Dermis microvascular lymphatic vessel endothelial cell (primary cell): ENCODE data around the gene LHX3. TPM values are rescaled to one million over a fixed set of nuclear protein-coding genes. Genes with fewer than 3 reads are reported as not detected.

Experiments
- DNase-seq, 2 donors: peaks; one replicate each; pipeline versions ENCODE4 v3.0.0 to v3.0.0-alpha.2; 2010; ENCODE audit warnings: low read depth in 2 of 2
- total RNA-seq: library from RNA; depleted of rRNA; stranded (reverse); fragments of >200 nt; gene quantifications from 2 replicates; pipeline ENCODE4 v1.2.1, GENCODE V29; 2014

The LHX3 gene
- total RNA-seq, 1 donor from 2014 or later = not detected

DNA sequence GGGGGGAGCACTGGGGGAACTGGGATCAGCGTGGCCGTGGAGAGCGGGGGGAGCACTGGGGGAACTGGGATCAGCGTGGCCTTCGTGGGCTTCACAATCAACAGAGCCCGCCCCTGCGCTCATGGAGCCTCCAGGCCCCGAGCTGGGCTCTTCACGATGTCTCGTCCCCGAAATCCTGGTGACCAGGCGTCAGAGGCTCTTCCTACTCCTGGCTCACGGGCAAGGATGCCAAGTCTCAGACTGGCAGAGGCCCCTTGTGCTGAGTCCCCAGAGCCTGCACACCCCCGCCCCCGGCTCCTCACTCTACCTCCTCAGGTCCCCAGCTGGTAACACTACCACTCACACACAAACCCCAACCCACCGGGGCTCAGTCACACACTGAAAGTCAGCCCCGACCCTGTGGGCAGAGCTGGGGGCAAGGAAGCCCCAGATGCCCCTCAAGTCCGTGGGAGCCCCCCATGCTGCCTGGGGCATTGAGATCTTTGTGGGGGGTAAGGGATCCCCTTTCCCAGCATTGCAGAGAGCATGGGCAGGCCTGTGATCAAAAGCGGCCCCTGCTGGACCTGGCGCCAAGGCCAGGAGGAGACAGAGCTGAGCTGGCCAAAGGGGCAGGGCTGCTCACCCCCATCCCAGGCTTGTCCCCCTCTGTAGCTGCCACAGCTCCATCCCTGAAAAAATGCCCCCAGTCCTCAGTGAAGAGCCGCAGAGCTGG lies 26.7 kb downstream of the LHX3 start:
- DNase-seq = no peak

GRCh38 chr9:136177224-136177623 lies 27.7 kb downstream of the LHX3 start:
- no peak for DNase-seq

DNA sequence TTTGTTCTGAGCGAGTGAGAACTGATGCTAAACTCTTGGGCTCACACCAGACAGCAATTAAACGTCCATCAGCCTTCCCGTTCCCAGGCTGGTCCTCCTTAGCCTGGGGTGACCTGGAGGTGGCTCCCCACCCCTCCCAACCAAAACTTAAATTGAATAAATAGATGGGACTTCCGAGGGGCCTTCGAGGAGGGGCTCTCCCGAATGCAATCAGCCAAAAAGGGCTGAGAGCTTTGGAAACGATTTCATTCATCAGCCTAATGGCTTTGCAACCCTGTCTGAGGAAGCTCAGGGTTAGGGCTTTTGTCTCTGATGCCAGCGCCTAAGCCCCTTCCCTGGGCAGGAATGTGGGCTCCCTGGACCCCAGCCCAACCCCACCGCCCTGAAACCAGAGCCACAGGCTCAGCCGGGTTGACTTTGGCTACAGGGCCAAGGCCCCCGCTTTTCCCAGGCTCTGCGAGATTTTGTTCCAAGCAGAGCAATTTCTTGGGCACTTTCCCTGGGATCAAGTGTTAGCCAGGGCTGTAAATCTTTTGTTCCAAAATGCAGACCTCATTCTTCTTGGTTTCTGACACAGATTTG lies 29.2 kb downstream of the LHX3 start:
- no peak for DNase-seq

GRCh38 chr9:136174779-136175615 lies 29.9 kb downstream of the LHX3 start:
- DNase-seq = no peak

- DNase-seq = no peak
Measured at GRCh38 chr9:136173648-136174290, 31.2 kb downstream of the LHX3 start.

DNA sequence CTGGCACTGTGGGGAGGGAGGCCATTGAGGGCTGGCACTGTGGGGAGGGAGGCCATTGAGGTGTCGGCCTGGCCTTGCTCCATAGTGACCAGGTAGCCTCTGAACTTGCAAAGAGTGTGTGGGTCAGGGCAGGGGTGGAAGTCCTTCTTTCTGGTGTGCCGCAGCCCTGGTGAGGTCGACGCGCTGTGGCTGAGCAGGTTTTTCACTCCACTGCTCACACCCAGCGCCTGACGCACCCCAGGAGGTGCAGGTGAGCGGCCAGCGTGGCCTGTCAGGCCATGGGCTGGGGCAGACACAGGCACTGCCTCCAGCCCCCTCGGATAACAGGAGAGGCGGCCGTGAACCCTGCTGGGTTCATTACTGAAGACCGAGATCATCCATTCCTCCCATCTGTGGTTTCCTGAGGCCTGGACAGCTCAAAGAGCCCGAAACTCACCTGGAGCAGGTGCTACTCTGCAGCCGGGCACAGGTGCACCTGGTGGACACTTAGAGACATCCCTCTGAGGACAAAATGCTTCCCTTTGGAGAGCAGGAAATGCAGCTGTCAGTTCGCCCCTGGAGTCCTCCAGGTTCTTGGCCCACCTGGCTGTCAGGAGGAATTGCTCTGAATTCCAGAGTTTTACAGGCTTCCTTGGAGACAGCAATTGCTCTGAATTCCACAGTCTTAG lies 32.4 kb downstream of the LHX3 start:
- DNase-seq = no peak

- no peak for DNase-seq
Measured at GRCh38 chr9:136171801-136172411, 33.0 kb downstream of the LHX3 start.

GRCh38 chr9:136171009-136171800 lies 33.7 kb downstream of the LHX3 start:
- DNase-seq = no peak

- DNase-seq = peak in 1 of 2 donors; percentile 14
Measured at GRCh38 chr9:136170006-136170901, 34.7 kb downstream of the LHX3 start.

GRCh38 chr9:136169495-136169894 lies 35.4 kb downstream of the LHX3 start:
- no peak for DNase-seq

DNA sequence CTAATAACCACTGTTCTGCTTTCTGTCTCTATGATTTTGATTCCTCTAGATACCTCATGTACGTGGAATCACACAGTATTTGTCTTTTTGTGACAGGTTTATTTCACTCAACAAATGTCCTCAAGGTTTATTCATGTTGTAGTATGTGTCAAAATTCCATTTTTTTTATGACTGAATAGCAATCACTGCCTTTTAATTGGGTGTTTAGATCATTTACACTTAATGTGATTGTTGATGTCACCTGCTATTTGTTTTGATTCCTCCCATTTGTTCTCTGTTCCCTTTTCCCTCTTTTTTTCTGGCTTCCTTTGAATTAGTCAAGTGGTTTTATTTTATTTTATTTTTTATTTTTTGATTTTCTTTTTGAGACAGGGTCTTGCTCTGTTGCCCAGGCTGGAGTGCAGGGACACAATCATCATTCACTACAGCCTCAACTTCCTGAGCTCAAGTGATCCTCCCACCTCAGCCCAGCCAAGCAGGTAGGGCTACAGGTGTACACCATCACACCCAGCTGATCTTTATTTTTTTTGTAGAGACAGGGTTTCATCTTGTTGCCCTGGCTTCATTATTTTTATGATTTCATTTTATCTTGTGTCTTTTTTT lies 41.6 kb downstream of the LHX3 start:
- no peak for DNase-seq

DNA sequence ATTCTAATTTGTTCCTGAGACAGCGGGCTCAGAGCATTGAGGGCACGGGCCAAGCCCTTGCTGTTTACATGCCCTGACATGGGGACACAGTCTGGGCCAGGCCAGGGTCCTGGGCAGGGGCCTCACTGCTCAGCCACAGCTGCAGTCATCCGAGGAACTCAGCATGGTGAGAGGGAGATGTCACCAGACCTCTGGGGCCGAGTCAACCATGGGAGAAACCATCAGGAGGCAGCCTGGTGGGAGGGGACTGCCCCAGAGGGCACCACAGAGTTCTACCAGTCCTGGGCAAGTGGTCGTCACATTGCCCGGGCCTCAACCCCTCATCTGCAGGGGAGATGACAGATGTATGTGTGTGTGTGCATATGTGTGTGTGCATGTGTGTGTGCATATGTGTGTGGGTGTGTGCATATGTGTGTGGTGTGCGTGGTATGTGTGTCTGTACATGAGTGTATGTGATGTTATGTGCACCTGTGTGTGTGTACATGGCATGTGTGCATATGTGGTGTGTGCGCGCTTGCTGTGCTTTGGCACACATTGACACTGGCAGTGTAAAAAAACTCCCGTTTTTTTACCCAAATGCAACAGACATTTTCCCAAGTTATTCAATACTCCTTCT lies 43.8 kb downstream of the LHX3 start:
- DNase-seq = no peak

DNA sequence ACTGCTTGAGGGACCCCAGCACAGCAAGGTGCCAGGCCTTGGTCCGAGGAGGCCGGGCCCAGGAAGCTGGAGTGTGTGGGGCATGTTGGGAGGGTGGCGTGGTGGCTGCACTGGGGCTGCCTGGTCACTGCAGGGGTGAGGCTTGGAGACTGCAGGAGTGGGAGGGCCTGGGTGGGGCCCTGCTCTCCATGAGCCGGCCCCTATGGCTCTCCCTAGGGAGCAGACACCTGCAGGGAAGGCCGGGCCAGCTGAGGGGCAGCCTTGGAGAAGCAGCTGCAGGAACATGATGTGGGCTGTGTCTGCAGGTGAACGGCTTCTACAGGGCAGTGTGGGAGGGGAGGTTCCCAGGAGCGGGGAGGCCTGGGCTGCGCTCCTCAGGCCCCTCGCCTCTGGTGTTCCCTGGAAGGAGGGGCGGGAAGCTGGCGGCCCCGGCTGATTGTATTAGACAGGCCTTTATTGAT lies 44.5 kb downstream of the LHX3 start:
- DNase-seq = no peak

- DNase-seq = no peak
Measured at GRCh38 chr9:136159851-136160250, 45.1 kb downstream of the LHX3 start.

GRCh38 chr9:136157477-136158265 lies 47.3 kb downstream of the LHX3 start:
- peak; percentile 60 to 73 for DNase-seq

GRCh38 chr9:136156209-136157120 lies 48.5 kb downstream of the LHX3 start:
- no peak for DNase-seq
